Colonic mucosa (tissue), 4 donors: ENCODE measurements around the gene SLC24A3. TPM values are rescaled to one million over a fixed set of nuclear protein-coding genes. Genes with fewer than 3 reads are reported as not detected.

Experiments used
- DNase-seq: peaks from one replicate; pipeline ENCODE4 v3.0.0-alpha.2; 2020
- H3K27ac ChIP-seq: fragments of 200-600 bp; one replicate; pipeline ENCODE4 v1.8.0; 2021
- H3K27me3 ChIP-seq: fragments of 200-600 bp; one replicate; pipeline ENCODE4 v1.8.0; 2021
- H3K36me3 ChIP-seq: fragments of 200-600 bp; one replicate; pipeline ENCODE4 v1.8.0; 2021
- H3K4me1 ChIP-seq: fragments of 200-600 bp; one replicate; pipeline ENCODE4 v1.8.0; 2021; ENCODE audit warnings: mild to moderate bottlenecking
- H3K4me3 ChIP-seq: fragments of 200-600 bp; one replicate; pipeline ENCODE4 v1.8.0; 2021
- H3K9ac ChIP-seq, 2 donors: one replicate each; pipeline ENCODE4 v1.7.0; 2013; ENCODE audit warnings: control low read depth in 2 of 2, low read depth in 2 of 2, low read length in 2 of 2
- H3K9me3 ChIP-seq: fragments of 200-600 bp; one replicate; pipeline ENCODE4 v1.8.0; 2021
- CTCF ChIP-seq: fragments of 200-600 bp; IDR thresholded peaks from one replicate; pipeline ENCODE4 v1.8.0; 2022; ENCODE audit warnings: antibody characterized with exemption, mild to moderate bottlenecking
- intact Hi-C: fragments of 100-400 bp; cut with DNase I; formaldehyde crosslinking; loops from one replicate; pipeline ENCODE4 v1.14.1; 2022
- total RNA-seq, 2 donors: library from RNA; stranded (reverse); fragmentation: NEBNext Ultra II Directional in 1 of 2; extraction: Animal tissue kit (Norgen Biotek cat#: 25700) in 1 of 2; gene quantifications; one replicate each; pipeline ENCODE4 v1.2.1, GENCODE V29; 2021
- donor health status: healthy.
- donor health status: DM: no; HTN: no; CAD: no.
- donor health status: DM: no; HTN: no; CAD: no.

SLC24A3 gene
- total RNA-seq, 2 donors from 2014 or later, result 3.6 to 6.6 TPM

DNA sequence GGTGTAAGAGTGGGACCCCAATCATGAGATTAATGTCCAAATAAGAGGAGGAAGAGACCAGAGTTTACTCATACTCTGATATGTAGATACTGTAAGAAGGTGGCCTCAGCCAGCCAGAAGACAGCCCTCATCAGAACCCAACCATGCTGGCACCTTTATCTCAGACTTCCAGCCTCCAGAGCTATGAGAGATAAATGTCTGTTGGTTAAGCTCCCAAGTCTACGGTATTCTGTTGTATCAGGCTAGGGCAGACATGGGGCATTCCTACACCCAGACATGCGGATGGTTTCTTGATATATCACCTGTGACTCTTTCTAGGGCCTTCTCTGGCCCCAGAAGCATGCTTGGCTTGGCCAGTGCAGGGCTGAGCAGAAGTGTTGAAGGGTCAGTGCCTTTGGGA is 298.2 kb downstream of the SLC24A3 start:
- H3K4me1 ChIP-seq, result no peaks in the 10 kb centered on the region
- no peak overlapping the region for H3K9ac ChIP-seq
- no peak overlapping the region for H3K4me3 ChIP-seq
- no peak for DNase-seq
- no peaks in the 10 kb centered on the region for H3K27me3 ChIP-seq
- no peaks in the 10 kb centered on the region for H3K36me3 ChIP-seq
- intact Hi-C loops, result no loop called here
- TF ChIP-seq CTCF, result no peak
- H3K9me3 ChIP-seq, result no peaks in the 10 kb centered on the region
- H3K27ac ChIP-seq, result no peak overlapping the region

DNA sequence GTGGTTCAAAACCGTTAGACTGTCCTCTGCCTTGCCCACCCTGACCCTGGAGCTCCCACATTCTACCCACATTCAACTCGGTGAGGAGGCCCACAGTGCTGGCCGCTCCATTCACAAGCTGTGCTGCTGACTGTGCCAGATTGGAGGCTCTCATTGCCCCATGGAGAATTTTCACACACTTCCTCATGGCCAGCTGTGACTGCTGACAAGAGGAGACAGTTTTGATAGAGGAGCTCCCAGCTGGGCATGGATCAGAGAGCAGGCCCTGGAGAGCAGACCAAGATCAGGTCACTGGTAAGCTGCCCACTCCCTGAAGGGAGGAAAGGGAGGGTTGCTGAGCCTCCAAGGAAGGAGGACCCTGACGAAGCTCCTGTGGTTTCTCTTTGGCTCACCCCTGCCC is 299.5 kb downstream of the SLC24A3 start:
- intact Hi-C loops, result no loop called here
- no peak for TF ChIP-seq CTCF
- Histone ChIP-seq H3K27ac (no peak overlapping the region), H3K36me3 (no peaks in the 10 kb centered on the region), H3K4me1 (no peaks in the 10 kb centered on the region), H3K27me3 (no peaks in the 10 kb centered on the region), H3K9ac (no peak overlapping the region), H3K9me3 (no peaks in the 10 kb centered on the region), H3K4me3 (no peak overlapping the region)
- DNase-seq, result no peak

DNA sequence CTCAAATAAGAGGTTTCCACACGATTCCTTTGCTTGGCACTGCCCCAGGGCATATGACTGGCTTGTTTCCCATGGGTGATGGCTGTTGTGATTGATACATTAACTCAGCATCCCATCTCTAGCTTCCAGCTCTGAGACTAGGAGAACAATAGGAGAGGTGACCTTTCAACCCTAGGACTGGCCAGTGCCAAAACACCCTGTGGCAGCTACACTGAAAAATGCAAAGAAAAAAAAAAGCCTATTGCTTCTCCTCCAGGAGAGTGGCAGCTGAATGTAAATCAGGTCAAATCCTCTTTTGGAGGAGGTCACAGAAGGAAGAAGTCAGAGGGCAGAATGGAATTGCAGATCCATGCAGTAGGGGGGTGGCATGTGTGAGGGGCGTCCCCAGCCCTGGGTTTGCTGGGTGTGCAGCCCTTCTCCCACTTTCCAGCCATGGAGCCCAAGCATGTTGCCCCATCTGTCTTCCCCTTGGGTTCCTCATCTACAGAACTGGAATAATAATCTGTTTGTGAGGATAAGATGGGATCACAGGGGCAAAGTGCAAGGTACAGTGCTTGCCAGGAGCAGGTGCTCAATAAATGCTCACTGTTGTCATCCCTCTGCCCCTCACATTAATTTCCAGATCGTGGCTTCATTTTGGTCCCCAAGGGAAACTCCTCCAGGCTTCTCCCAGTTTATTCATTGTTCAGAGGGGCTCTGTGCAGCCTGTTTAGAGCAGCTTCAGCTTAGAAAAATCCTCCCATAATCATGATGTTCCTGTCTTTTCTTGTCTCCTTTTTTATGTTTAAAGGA is 300.6 kb downstream of the SLC24A3 start:
- intact Hi-C loops, result no loop called here
- no peak for DNase-seq
- no peak overlapping the region for H3K27ac ChIP-seq
- H3K9ac ChIP-seq, result no peak overlapping the region
- H3K9me3 ChIP-seq, result no peaks in the 10 kb centered on the region
- no peaks in the 10 kb centered on the region for H3K4me1 ChIP-seq
- H3K4me3 ChIP-seq, result no peak overlapping the region
- TF ChIP-seq CTCF, result no peak
- no peaks in the 10 kb centered on the region for H3K36me3 ChIP-seq
- no peaks in the 10 kb centered on the region for H3K27me3 ChIP-seq

GRCh38 chr20:19515074-19515473 is 302.6 kb downstream of the SLC24A3 start:
- no peak overlapping the region for H3K4me3 ChIP-seq
- DNase-seq, result no peak
- TF ChIP-seq CTCF, result no peak
- no peak overlapping the region for H3K27ac ChIP-seq
- H3K36me3 ChIP-seq, result no peaks in the 10 kb centered on the region
- H3K9ac ChIP-seq, result no peak overlapping the region
- intact Hi-C loops, result no loop called here
- no peaks in the 10 kb centered on the region for H3K9me3 ChIP-seq
- H3K4me1 ChIP-seq, result no peaks in the 10 kb centered on the region
- no peaks in the 10 kb centered on the region for H3K27me3 ChIP-seq

- H3K9ac ChIP-seq, result no peak overlapping the region
- no peak overlapping the region for H3K4me3 ChIP-seq
- intact Hi-C loops, result no loop called here
- no peaks in the 10 kb centered on the region for H3K9me3 ChIP-seq
- no peaks in the 10 kb centered on the region for H3K36me3 ChIP-seq
- no peaks in the 10 kb centered on the region for H3K27me3 ChIP-seq
- TF ChIP-seq CTCF, result no peak
- no peak for DNase-seq
- no peaks in the 10 kb centered on the region for H3K4me1 ChIP-seq
- no peak overlapping the region for H3K27ac ChIP-seq
These were observed 307.0 kb downstream of the SLC24A3 start for GRCh38 chr20:19519466-19519865.
